NCI-H2107 treated with DMSO at 0.1 percent for 48 hours (cell line): ENCODE results near the gene LRRC14B.

Experiments used
- DNase-seq: peaks from one replicate; lab custom pipeline; 2025; ENCODE audit not compliant: unreplicated experiment; lab: John Stamatoyannopoulos, UW

LRRC14B gene

DNA sequence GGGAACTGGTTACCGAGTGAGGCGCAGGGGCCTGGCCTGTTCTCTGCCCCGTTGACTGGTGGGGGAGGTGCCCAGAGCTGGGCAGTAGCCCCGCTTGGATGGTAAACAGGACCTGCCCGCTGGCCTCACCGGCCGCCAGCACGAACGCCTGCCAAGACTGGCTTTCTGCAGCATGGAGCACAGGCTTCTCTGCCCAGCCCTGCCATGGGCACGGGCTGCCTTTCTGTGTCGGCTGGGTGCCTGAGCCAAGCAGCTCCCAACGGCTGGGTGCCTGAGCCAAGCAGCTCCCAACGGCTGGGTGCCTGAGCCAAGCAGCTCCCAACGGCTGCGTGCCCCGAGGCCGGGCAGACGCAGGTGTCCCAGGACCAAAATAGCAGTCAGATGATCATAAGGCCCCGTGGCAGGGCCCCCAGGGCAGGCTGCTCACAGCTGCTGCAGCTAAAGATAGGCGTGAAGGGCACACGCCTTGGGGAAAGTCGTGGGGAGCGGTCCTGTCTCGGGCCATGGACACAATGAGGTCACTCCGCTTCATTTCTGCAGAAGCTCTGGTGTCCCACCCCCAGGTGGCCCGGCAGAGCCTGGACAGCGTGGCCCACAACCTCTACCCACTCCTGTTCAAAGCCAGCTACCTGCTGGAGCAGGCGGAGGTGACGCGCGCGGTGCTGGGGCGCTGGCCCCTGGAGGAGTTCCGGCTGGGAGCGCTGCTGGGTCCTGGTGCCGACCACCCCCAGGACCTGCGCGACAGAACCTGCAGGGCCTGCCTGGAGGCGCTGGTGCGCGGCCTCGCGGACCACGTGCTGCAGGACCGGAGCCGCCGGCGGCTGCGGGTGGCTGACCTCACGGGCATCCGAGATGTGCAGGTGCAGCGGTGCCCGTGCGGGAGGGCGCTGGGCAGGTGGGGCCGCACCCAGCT, at the start of gene LRRC14B:
Gene LRRC14B, plus strand, starts transcription at position 460 of the 913 bp plus-strand sequence. Its CDS starts 44 bp downstream, at position 504.
- no peak for DNase-seq

DNA sequence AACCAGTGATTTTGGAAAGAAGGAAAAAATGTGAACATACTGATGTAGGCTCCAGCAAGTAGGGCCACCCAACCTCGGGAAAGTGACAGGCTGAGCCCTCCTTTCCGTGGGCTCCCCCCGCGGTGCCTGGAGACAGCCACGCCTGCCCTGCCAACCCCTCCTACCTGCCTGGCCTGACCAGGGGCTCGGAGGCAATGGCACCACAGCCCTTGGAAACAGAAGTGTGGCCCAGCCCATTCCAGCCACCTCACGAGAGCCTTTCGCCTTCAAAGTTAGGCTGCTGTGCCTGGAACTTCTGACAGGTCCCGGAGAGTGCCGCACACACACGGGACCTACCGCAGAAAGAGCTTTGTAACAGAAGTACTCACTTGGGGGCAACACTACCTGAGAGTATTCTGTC, 49.5 kb upstream of the LRRC14B start:
- no peak for DNase-seq

- DNase-seq: no peak
Observed at GRCh38 chr5:142246-142810, 49.0 kb upstream of the LRRC14B start.

DNA sequence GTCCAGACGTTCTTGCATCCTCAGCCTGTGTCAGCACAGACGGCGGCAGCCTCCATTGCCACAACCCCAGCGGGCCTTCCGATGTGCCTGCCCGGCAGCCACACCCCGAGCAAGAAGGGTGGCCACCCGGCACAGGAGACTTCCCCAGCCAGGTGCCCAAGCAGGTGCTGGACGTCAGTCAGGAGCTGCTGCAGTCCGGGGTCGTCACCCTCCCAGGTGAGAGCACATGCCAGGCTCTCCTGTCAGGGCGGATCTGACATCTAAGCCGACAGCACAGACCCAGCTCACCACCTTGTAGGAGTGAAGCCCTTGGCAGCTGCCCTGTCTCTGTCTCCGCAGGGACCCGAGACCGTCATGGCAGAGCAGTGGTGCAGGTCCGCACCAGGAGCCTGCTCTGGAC, 48.3 kb upstream of the LRRC14B start:
- no peak for DNase-seq

DNA sequence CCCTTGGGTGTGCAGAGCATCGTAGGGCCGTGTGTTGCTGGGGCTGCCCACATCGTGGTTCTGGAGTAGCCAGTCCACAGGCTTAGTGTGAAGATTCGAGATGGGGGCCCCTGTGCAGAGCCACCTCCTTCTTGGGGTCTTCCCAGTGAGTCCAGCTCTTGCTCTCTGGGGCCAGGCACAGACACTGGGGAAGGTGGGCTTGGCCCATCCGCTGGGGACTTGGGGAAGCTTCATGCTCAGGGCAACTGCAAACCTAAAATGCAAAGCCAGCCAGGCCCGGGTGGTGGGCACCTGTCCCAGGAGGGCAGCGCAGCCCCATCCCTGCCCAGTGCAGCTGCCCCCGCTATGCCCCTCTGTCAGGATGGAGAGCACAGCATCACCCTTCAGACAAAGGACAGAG, 46.4 kb upstream of the LRRC14B start:
- no peak for DNase-seq

DNA sequence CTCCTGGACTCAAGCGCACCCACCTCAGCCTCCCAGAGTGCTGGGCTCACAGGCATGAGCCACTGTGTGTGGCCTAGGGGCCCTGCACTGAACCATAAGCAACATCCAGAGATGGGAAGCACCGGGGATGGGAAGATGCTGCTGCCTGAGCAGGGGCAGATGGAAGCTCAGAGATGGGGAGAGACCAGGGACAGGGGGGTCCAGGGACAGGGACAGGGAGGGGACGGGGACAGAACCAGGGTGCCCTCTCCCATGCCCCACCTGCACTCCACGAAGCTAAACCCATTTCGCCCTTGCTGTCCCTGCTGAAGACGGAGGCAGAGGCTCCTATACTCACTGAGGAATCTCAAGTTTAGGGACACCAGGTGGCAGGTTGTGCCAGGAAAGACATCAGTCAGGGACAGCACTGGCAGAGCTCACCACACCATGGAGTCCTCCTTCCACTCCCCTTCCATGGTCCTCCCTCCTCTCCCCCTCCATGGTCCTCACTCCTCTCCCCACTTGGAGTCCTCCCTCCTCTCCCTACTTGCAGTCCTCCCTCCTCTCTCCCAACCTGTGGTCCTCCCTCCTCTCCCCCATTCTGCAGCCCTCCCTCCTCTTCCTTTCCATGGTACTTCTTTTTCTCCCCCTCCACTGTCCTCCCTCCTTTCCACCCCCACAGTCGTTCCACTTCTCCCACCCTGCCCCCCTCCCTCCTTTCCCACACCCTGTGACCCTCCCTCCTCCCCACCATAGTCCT, 45.5 kb upstream of the LRRC14B start:
- no peak for DNase-seq

DNA sequence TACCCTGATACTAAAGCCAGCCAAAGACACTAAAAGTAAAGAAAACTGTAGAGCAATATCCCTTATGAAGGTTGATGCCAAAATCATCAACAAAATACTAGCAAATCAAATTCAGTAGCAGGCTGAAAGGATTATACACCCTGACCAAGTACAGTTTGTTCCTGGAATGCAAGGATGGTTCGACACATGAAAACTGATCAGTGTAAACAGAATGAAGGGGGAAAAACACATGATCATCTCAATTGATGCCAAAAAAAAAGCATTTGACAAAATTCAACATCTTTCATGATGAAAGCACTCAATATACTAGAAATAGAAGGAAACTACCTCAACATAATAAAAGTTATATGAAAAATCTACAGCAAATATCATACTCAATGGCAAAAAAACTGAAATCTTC, 43.5 kb upstream of the LRRC14B start:
- no peak for DNase-seq

GRCh38 chr5:149745-150485, 41.4 kb upstream of the LRRC14B start:
- DNase-seq: no peak

- no peak for DNase-seq
Observed at GRCh38 chr5:150746-151145, 40.5 kb upstream of the LRRC14B start.

DNA sequence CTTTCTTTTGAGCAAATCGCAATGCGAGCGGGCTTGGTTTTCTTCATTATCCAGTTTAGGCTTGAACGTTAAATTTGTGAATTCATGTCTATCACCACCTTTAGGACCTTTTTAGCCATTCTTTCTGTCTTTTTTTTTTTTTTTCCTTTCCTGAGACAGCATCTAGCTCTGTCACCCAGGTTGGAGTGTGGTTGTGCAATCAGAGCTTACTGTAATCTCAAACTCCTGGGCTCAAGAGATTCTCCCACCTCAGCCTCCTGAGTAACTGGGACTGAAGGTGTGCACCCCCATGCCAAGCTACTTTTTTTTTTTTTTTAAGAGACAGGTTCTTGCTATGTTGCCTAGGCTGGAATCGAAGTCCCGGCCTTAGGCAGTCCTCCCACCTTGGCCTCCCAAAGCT, 39.2 kb upstream of the LRRC14B start:
- no peak for DNase-seq

DNA sequence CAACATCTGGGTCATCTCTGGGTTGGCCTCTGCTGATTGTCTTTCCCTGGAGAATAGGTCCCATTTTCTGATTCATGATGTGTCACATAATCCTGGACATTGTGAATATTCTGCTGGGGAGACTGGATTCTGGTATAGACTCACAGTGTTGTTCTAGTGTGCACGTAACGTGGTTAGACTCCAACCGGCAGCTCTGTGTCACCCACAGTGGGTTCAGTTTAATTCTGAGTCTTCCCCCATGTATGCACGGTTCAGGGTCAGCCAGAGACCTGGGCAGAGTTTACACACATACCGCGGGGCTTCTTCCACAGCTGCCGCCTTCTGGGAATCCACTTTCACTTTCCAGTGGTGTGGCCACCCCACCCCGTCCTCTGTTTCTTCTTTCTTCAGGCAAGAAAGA, 38.0 kb upstream of the LRRC14B start:
- no peak for DNase-seq

DNA sequence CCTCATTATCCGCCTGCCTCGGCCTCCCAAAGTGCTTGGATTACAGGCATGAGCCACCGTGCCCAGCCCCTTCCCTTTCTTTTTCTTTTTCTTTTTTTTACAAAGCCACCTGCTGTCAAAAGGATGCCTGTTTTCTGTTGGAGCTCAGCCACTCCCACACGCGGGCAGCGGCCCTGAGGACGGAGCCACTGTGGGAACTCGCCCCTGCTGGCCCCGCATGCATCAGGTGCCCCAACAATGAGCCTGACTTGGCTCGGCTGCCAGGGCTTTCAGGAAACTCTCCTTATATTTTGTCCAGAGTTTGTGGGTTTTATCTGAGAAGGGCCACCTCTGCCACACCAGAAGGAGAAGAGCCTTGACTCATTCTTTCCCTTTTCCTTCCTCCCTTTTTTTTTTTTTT, 37.1 kb upstream of the LRRC14B start:
- no peak for DNase-seq

DNA sequence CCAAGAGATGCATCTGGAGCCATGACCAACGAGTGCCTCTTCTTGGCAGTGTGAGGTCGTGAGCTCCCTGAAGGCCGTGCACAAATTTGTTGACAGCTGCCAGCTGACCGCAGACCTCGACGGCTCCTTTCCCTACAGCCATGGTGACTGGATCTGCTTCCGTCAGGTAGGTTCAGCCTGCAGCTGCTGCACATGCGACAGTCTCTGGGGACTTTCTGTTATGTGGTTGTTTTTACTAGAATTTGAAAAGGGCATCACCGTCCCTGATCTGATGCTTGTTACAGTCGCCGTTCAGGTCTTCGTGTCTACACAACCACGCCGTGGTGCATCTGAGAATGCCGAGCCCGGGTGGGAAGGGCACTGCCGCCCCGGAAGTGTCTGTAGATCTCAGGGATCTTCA, 36.5 kb upstream of the LRRC14B start:
- no peak for DNase-seq

DNA sequence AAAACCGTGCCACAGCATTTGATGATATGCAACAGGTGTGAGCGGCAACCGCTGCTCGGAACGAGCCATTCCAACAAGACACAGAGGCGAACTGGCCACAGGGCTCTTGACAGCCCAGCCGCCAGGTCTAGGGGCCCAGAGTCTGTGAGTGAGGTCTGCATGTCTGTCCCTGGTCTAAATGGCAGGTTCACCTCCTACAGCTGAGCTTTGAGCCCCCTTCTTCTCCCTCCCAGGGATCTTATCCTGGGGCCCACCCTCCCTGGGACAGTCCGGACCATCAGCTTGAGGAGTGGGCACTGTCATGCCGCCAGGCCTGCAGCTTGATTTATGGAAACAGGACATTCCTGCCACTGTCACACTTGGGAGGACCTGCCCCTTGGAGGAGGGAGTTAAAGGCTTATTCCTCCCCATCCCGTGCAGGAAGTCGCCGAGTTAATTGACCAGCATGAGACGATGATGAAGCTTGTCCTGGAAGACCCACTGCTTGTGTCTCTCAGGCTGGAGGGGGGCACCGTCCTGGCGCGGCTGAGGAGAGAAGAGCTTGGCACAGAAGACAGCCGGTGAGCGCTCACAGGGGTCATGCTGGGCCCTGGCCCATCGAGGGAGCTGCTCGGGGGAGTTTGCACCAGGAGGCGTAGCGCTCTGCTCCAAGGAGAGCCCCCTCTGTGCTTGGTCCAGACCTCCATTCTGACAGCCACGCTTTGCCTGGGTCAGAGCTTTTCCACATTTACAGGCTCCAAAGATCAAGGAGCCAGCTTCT, 35.5 kb upstream of the LRRC14B start:
- no peak for DNase-seq

GRCh38 chr5:156411-157072, 34.8 kb upstream of the LRRC14B start:
- no peak for DNase-seq

DNA sequence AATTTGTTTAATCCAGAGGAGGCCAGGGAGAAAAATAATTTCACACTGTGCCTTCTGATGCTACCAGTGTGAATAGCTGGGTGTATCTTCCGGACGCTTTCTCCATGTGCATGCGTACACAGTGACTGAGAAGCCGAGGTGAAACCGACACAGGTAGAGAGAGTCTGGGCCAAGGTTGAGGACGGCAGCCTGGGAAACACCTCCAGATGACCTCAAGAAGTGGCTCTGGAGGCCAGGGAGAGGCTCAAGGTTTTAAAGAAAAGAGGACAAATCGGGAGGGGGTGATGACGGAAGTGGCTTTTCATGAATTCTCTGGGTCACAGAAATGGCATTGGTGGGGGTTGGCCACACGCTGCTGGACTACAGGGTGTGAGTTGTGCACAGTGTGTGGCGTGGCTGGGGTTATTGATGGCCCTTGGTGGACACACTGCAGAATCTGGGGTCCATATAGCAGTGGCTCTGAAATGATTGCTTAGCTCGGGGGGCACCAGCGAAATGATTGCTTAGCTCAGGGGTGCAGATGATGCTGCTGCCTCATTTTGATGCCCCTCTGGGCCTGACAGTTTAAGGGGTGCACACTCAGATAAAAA, 34.1 kb upstream of the LRRC14B start:
- DNase-seq: no peak

GRCh38 chr5:157801-158200, 33.5 kb upstream of the LRRC14B start:
- no peak for DNase-seq

DNA sequence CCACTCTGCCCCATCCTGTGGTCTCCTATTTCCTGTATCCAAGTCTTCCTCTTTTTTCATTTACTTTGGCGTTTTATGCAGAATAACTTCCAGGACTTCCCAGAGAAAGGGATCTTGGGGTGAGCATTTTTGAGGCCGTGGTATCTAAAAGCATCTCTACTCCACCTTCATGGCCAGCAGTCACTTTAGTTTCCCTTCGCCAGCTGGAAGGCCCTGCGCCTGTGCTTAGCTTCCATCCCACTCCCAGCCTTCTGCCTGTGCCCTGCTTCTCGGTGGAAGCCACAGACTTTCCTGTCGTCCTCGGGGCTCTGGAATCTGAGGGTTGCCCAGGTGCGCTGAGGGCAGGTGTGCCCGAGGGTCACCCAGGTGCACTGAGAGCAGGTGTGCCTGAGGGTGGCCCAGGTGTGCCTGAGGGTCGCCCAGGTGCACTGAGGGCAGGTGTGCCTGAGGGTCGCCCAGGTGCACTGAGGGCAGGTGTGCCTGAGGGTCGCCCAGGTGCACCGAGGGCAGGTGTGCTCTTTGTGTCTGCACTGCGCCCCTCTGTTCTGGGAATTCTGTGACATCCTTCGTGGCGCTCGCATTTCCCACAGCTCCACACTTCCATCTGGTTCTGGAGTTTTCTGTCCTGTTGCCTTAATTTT, 32.4 kb upstream of the LRRC14B start:
- no peak for DNase-seq
